ENCODE data around the gene ZNF555.

DNA sequence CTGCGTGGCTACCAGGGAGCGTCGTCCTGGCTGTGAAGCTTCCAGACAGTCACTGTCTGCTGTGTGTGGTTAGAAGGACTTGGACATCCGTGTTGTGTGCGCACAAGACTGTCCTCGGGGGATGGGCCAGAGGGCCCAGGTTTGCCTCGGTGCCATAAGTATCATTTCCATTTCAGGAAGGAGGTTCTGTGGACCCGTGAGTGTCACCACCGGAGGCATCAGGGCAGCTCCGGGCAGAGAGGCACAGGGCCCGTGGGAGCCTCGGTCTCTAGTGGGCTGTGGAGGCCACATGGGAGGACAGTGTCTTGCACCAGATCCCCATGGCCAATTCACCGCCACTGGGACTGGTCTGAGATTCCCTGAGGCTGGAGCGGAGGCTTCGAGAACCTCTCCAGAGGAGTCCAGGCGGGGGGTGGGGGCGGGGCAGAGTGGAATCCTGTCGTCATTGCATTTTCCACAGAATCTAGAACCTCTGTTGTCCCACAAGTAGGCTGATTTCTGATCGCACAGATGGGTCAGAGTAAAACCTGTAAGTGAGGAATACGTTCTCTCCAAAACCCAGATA is 65.4 kb downstream of the ZNF555 start:
- TF ChIP-seq, protein P1, sequence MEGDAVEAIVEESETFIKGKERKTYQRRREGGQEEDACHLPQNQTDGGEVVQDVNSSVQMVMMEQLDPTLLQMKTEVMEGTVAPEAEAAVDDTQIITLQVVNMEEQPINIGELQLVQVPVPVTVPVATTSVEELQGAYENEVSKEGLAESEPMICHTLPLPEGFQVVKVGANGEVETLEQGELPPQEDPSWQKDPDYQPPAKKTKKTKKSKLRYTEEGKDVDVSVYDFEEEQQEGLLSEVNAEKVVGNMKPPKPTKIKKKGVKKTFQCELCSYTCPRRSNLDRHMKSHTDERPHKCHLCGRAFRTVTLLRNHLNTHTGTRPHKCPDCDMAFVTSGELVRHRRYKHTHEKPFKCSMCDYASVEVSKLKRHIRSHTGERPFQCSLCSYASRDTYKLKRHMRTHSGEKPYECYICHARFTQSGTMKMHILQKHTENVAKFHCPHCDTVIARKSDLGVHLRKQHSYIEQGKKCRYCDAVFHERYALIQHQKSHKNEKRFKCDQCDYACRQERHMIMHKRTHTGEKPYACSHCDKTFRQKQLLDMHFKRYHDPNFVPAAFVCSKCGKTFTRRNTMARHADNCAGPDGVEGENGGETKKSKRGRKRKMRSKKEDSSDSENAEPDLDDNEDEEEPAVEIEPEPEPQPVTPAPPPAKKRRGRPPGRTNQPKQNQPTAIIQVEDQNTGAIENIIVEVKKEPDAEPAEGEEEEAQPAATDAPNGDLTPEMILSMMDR (IDR thresholded peaks at IDR 0.05): no peak
- TF ChIP-seq POLR2AphosphoS5 (IDR thresholded peaks at IDR 0.05): no peak

All from prostate gland (tissue), 2 donors.